Amniotic epithelial cell (primary cell): ENCODE measurements around the gene ACSBG1.
"Not testable (repeated sequence)": the region's sequence is repeated elsewhere in the genome, so short reads cannot be mapped to it uniquely, and the experiment has no call there.

ENCODE experiments used
- DNase-seq: peaks from one replicate; pipeline ENCODE4 v3.0.0-alpha.2; 2010; ENCODE audit warnings: low read depth

ACSBG1 gene

GRCh38 chr15:78164010-78164409 is 70.4 kb downstream of the ACSBG1 start:
- DNase-seq = no peak

- DNase-seq = no peak
These were observed 72.3 kb downstream of the ACSBG1 start for GRCh38 chr15:78162038-78162437.

GRCh38 chr15:78159395-78159794 is 75.0 kb downstream of the ACSBG1 start:
- DNase-seq = no peak

DNA sequence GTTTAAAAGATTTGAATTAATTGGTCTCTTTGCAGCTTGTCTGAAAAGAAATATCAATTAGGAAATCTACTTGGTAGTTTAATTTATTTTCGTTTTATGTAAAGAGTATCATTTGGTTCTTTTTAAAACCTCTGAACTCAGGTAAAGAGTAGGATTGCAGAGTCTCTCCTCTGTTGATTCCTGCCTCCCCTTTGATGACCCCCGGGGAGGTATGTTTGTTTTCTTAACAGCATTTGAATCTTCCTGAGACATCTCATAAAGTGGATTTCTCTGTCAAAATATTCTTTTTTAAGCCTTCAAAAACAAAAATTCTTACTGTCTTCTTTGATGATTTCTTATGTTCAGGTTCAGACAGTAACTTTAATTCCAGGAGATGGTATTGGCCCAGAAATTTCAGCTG is 77.2 kb downstream of the ACSBG1 start:
- DNase-seq = no peak

- no peak for DNase-seq
These were observed 77.7 kb downstream of the ACSBG1 start for GRCh38 chr15:78156653-78157052.

DNA sequence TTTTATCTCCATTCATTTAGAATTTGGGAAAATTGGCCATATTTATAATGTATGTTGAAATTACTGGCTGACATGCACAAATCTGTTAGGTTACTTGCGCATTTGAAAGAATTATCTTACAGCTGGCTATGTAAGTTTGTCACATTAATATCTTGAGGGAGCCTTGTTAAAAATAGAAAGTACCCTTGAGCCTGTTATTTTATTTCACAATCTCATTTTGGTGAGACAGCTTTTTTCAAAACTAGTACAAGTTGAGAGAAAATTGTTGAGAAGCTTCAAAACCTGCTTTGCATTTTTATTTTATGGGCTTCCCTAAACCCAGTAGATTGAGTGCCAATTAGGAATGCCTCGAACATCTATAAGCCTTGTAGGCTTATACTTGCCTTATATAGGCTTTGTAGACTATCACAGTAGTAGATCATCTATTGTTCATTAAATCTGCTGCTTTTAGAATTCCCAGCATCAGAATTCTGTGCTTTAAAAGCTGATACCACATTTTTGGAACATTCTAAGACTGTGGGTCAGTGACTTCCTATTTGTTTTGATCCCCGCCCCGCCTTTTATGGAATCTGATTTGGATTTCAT is 78.9 kb downstream of the ACSBG1 start:
- DNase-seq = no peak

DNA sequence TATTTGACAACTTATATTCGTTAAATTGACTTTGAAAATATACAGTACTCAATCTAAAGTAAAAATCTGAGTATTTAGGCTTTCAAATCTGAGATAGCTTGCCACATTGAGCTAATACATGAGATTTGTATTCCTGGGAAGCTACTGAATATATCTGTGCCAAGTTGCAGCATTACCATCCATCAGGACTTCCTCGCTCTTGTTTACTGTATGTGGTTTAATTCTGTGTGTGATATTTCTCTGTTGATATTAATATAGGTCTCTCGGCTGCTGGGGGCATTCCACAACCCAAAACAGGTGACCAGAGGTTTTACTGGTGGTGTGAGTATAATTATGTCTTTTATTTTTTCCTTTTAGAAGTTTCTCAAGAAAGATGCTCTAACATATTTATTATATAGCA is 79.4 kb downstream of the ACSBG1 start:
- DNase-seq = no peak

DNA sequence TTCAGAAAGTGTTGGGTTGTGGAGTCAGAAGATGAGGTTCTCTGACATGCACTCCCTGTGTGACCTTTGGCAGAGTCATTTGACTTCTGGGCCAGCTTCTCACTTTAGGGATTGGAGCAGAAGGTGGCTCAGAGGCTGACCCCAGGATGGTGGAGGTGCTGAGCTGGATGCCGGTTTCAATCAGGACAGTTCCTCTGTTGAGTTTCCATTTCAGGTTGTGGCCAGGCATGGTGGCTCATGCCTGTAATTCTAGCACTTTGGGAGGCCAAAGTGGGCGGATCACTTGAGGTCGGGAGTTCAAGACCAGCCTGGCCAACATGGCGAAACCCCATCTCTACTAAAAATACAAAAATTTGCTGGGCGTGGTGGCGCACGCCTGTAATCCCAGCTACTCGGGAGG is 83.3 kb downstream of the ACSBG1 start:
- not testable (repeated sequence) for DNase-seq

GRCh38 chr15:78149805-78150751 is 84.3 kb downstream of the ACSBG1 start:
- DNase-seq = peak; percentile 8

GRCh38 chr15:78149068-78149804 is 85.1 kb downstream of the ACSBG1 start, which contains the start of gene IDH3A:
Gene IDH3A (plus strand): TSS chr15:78149362. CDS start chr15:78149404, 42 bp downstream.
- peak; percentile 88 for DNase-seq

DNA sequence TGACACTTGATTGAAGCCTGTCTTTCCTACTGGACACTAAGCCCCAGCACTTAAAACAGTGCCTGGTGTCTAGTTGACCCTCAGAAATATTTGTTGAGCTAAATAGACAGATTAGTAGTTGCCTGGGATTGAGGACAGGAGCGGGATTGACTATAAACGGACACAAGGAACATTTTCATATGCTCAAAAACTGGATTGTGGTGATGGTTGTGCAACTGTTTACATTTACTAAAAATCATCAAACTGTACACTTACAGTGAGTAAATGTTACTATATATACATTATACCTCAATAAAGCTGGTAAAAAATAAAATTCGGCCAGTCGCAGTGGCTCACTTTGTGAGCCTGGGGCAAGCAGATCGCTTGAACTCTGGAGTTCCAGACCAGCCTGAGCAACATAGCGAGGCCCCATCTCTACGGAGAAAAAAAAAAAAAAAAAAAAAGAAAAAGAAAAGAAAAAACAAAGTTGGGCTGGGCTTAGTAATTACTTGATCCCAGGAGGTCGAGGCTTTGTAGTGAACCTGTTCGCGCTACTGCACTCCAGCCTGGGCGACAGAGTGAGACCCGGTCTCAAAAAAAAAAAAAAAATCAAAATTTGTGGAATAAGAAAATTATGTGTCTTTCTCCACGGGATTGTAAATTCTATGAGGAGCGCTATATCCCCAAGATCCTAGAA is 85.8 kb downstream of the ACSBG1 start:
- no peak for DNase-seq

DNA sequence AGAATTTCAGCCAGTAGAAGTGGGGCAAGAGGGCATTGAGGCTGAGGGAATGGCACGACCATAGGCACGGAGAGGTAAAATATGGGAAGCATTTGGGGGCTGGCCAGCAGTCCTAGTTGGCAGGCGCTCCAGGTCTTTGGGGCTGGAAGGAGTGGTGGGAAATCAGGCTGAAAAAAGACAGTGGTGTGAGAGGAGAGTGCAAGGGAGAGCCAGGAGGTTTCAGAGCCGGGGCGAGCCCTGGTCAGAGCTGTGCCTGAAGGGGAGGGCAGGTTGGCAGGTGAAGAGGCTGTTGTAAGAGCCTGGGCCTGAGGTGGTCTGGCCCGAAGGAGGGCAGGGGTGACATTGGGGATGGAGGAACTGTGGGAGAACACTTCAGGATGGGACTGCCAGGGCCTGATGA is 86.8 kb downstream of the ACSBG1 start:
- no peak for DNase-seq

DNA sequence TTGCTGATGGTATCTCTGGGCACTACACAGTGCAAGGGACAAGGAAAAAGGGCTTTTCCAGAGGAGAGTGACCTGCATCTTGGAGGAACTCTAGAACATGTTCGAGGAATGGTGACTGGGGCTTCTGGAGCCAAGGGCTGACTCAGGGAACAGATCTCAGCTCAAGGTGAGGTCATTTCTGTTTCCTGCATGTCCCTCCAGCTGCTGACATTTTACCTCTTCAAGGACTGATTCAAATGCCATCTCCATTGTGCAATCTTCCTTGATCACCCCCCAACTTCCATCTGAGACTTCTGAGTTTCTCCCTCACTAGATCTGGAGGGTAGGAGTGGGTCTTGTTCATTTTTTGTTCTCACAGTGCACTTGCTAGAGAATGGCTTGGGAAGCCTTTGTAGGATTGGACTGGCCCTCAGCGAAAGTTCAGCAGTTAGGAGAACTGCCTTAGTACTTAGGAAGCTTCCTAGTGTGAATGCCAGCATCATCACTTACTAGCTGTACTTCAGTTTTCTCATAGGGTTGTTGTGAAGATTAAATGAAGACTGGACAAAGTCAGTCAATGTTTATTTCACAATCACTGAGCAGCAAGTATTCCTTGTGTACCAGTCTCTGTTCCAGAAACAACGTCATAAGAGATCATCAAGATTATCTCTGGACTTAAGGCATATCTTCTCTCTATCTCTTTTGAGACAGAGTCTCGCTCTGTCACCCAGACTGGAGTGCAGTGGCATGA is 87.8 kb downstream of the ACSBG1 start:
- DNase-seq = peak; percentile 81

DNA sequence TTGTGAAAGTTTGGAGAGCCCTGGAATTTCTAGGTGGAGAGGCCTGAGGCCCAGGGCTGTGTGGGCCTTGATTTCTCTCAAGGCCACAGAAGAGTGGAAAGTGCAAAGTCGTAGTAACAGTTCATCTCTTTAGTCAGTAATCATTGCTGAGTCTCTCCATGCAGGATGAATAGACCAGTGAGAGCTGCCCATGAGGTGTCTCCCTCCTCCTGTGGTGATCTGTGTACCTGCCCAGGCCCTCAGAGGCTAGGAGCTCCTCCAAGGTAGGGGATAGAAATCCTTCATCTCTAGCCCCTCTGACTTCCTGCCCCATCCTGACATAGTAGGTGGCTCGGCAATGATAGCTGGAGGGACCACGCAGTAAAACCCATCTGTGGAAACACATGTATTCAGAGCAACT is 92.0 kb downstream of the ACSBG1 start:
- no peak for DNase-seq

DNA sequence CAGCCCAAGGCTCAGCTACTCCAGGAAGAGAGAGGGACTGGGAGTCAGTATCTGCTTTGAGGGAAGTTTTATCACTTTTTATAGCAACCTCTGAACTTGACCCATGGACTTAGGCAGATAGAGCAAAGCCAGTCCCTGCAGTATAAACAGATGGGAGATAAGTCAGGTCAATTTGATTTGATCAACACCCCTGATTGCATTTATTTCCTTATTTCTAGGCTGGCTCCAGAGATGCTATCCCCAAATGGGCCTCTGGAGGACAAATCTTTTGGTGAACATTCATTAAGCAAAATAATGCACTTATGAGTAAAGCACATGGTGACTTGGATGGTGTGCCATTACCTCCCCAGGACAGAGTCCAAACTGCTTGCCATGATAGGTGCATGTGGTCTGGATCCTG is 94.1 kb downstream of the ACSBG1 start:
- DNase-seq = no peak

GRCh38 chr15:78139578-78139977 is 94.8 kb downstream of the ACSBG1 start:
- DNase-seq = no peak

DNA sequence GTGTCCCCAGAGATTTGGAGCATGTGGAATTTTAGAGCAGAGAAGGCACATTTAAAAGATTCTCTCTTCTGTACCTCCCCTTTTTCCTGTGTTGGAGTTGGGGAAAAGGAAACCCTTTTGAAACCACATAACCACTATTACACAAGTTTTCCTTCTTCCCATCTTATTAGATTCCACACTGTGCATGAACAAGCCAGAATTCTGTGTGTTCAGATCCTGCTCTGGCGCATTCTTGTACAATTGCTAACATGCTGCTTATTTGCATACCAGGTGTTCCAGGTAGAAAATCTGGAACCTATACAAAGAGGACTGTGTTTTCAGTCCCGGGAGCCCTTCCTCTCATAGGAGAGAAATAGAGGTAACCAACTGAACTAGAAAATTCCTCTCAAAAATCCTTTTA is 100.6 kb downstream of the ACSBG1 start:
- DNase-seq = no peak

DNA sequence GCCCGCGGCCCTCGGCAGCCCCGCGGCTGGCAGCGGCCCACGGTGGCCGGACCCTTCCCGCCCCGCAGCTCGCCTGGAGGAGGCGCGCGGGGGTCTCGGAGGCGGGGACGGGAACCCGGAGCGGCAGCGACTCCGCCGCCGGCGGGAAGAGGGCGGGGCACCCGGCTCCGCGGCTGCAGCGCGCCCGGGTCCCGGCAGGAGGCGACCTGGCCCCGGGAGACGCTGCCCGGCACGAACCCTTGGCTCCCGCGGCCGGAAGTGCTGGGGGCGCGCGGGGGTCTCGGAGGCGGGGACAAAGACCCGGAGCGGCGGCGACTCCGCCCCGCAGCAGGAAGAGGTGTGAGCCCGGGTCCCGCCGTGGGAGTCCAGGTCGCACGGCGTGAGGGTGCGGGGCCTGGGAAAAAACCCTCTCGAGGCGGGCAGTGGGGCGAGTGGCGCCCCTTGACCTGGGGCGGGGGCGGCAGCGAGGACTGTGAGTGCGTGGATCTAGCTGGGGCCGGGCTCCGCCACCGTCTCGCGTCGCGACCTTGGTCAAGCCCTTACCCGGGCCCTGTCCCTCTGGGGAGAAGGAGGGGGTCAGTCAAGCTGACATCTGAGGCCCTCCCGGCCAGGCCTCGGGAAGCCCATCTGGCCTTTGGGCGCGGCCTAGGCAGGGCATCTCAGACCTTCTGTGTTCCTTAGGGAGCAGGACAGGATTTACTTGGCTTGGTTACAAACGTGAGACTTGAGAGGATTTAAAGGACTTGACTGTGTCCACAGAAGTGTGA is 102.9 kb downstream of the ACSBG1 start, which contains the start of gene CIB2:
Gene CIB2 (minus strand): TSS at position 151 of the 767 bp plus-strand sequence. CDS start 230 bp downstream, outside the sequence.
- DNase-seq = peak; percentile 23

- DNase-seq = no peak
These were observed 103.7 kb downstream of the ACSBG1 start for GRCh38 chr15:78130466-78131294.
